Thyroid gland (tissue), 4 donors: ENCODE results near the gene TICAM2. TPM values are rescaled to one million over a fixed set of nuclear protein-coding genes. Genes with fewer than 3 reads are reported as not detected.

Experiments used
- DNase-seq, 2 donors: peaks; one replicate each; pipeline ENCODE4 v3.0.0-alpha.2; 2019
- H3K27ac ChIP-seq, 3 donors: fragments of 200-600 bp; sonication (generic); 1 replicate in 2 of 3; 2 replicates in 1 of 3; pipeline ENCODE4 v1.5.1; 2016 to 2019; ENCODE audit warnings: mild to moderate bottlenecking in 1 of 3, moderate library complexity in 1 of 3
- H3K27me3 ChIP-seq: fragments of 200-600 bp; sonication (generic); one replicate; pipeline ENCODE4 v1.5.1; 2019
- H3K36me3 ChIP-seq, 2 donors: fragments of 200-600 bp; sonication (generic); one replicate each; pipeline ENCODE4 v1.5.1; 2016 to 2019
- H3K4me1 ChIP-seq, 2 donors: fragments of 200-600 bp; sonication (generic); one replicate each; pipeline ENCODE4 v1.5.1; 2017 to 2019
- H3K4me3 ChIP-seq, 3 donors: fragments of 200-600 bp; sonication (generic); replicated peaks in 1 of 3; 1 replicate in 2 of 3; 2 replicates in 1 of 3; pipeline ENCODE4 v1.5.1; 2016; ENCODE audit warnings: mild to moderate bottlenecking in 1 of 3
- H3K9me3 ChIP-seq: fragments of 200-600 bp; sonication (generic); one replicate; pipeline ENCODE4 v1.5.1; 2017
- POLR2A ChIP-seq, 2 donors: fragments of 450-650 bp; IDR thresholded peaks; one replicate each; pipeline ENCODE4 v1.6.1; 2017; ENCODE audit warnings: antibody characterized with exemption in 2 of 2, mild to moderate bottlenecking in 2 of 2, moderate library complexity in 1 of 2
- WGBS, 2 donors: methylation state at CpG; one replicate each; pipeline ENCODE4 v1.1.5; 2017; 5-methylcytosine and 5-hydroxymethylcytosine counted together
- intact Hi-C: fragments of 100-400 bp; cut with DNase I; formaldehyde crosslinking; loops from one replicate; pipeline ENCODE4 v1.15.1; 2023
- total RNA-seq, 4 donors: library from RNA; depleted of rRNA; stranded (reverse); fragments of >200 nt; gene quantifications; one replicate each; pipeline ENCODE4 v1.2.3, GENCODE V29; 2016
- TF ChIP-seq, protein P1 (sequence below), 6 experiments: fragments of 200-600 bp in 3 of 6; fragments of 450-650 bp in 3 of 6; sonication (generic) in 3 of 6; IDR thresholded peaks; one replicate each; pipeline ENCODE4 v1.5.1; 2016 to 2019; ENCODE audit warnings: antibody characterized with exemption in 6 of 6, mild to moderate bottlenecking in 2 of 6, inconsistent platforms in 1 of 6, moderate library complexity in 1 of 6

The TICAM2 gene
- total RNA-seq, 4 donors from 2014 or later = 1.1 to 2.0 (median 1.5) TPM

DNA sequence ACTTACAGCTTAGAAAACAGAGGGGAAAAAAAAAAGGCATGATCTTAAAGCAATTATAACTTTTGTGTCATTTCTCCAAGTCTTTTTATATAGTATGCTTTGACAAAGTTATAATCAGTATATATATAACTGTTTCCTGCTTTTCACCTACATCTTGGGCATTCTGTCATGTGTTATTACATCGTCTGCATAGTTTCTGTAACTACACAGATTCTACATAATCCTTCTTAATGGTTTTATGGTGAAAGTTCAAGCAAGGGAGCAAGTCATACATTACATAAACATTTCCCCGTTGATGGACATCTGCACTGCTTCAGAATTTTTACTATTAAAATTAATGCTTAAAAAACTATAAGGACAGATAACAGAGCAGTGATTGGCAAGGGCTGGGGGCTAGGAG lies 69.8 kb downstream of the TICAM2 start:
- Histone ChIP-seq H3K4me1 (peaks cover 6 to 7% of the 10 kb centered on the region in 2 donors), H3K9me3 (no peaks in the 10 kb centered on the region), H3K27me3 (no peaks in the 10 kb centered on the region), H3K27ac (no peak overlapping the region), H3K4me3 (no peak overlapping the region), H3K36me3 (no peaks in the 10 kb centered on the region)
- TF ChIP-seq, protein P1, sequence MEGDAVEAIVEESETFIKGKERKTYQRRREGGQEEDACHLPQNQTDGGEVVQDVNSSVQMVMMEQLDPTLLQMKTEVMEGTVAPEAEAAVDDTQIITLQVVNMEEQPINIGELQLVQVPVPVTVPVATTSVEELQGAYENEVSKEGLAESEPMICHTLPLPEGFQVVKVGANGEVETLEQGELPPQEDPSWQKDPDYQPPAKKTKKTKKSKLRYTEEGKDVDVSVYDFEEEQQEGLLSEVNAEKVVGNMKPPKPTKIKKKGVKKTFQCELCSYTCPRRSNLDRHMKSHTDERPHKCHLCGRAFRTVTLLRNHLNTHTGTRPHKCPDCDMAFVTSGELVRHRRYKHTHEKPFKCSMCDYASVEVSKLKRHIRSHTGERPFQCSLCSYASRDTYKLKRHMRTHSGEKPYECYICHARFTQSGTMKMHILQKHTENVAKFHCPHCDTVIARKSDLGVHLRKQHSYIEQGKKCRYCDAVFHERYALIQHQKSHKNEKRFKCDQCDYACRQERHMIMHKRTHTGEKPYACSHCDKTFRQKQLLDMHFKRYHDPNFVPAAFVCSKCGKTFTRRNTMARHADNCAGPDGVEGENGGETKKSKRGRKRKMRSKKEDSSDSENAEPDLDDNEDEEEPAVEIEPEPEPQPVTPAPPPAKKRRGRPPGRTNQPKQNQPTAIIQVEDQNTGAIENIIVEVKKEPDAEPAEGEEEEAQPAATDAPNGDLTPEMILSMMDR (IDR thresholded peaks at IDR 0.05) = no peak
- TF ChIP-seq POLR2A (IDR thresholded peaks at IDR 0.05) = no peak
- no peak for DNase-seq
- intact Hi-C loops = no loop called here
- whole genome bisulfite sequencing, 2 donors = 75 to 82% methylated on average over 2 of the region's 2 CpGs

DNA sequence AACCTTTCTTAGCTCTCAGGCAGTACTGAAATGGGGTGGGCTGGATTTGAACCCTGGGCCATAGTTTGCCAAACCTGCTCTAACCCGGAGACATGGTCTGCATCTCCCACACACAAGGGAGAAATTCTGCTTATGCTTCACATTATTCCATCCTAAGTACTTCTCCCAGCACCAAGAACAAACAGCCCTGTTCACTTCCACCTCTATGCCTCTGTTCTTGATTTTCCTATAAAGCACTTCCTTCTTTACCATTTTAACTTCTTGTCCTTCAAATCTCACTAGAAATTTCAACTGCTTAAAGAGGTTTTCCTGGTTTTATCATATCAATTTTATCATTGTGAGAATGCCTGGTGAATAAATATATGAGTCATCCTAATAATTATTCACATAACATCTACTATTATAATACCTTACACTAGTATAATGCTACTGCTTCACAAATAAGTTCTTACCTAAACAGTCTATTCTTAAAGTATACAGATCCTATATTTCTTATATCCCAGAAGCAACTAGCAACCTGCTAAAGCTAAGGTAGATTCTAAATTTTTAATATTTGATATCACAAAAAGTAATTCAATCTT lies 70.4 kb downstream of the TICAM2 start:
- 91 to 96% methylated on average over 1 of the region's 1 CpG for WGBS, 2 donors

DNA sequence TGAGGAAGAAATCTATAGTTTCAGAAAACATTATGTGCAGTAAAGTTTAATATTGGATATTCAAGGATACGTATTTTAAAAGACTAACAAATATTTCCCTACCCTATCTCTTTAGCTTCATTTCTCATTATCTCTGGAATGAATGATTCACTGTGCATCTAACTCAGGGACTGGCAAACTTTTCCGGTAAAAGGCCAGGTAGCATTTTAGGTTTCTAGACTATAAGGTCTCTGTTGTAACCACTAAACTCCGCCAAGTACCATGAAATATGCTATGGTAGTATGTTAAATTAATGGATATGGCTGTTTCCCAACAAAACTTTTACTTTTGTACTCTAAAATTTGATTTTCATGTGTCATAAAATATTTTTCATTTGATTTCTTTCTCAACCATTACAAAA lies 70.9 kb downstream of the TICAM2 start:
- no peaks in the 10 kb centered on the region for H3K36me3 ChIP-seq
- no peak for DNase-seq
- no peak overlapping the region for H3K4me3 ChIP-seq
- H3K4me1 ChIP-seq = peaks cover 4% of the 10 kb centered on the region in 2 donors
- no peaks in the 10 kb centered on the region for H3K9me3 ChIP-seq
- no peak overlapping the region for H3K27ac ChIP-seq
- intact Hi-C loops = no loop called here
- no peaks in the 10 kb centered on the region for H3K27me3 ChIP-seq
- no peak for TF ChIP-seq POLR2A (IDR thresholded peaks at IDR 0.05)
- TF ChIP-seq, protein P1 (IDR thresholded peaks at IDR 0.05) = no peak
- WGBS, 2 donors = 96 to 99% methylated on average over 3 of the region's 3 CpGs

More for the DNA sequence above, 70.4 kb downstream of the TICAM2 start:
- no peak for DNase-seq
- TF ChIP-seq, protein P1 (IDR thresholded peaks at IDR 0.05) = no peak
- no peak for TF ChIP-seq POLR2A (IDR thresholded peaks at IDR 0.05)
- Histone ChIP-seq H3K36me3 (no peaks in the 10 kb centered on the region), H3K9me3 (no peaks in the 10 kb centered on the region), H3K27ac (no peak overlapping the region), H3K4me3 (no peak overlapping the region), H3K27me3 (no peaks in the 10 kb centered on the region), H3K4me1 (peaks cover 4% of the 10 kb centered on the region in 2 donors)
- intact Hi-C loops = no loop called here

DNA sequence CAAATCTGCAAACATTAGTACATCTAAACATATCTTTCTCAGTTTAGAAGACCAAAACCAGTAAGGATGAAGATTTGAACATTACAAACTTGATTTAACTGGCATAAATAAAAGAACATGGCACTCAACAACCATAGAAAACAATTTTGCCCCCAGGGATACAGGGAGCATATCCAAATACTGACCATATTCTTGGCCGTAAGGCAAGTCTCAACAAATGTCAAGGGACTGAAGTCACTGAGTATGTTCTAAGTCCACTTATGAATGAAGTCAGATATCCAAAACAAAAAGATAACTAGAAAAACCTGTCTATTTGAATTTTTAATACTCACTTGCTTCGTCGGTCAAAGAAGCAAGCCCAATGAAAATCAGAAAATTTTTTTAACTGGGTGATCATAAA lies 71.9 kb downstream of the TICAM2 start:
- H3K4me1 ChIP-seq = peaks cover 4% of the 10 kb centered on the region in 2 donors
- no peak overlapping the region for H3K4me3 ChIP-seq
- no peaks in the 10 kb centered on the region for H3K36me3 ChIP-seq
- no peaks in the 10 kb centered on the region for H3K27me3 ChIP-seq
- intact Hi-C loops = no loop called here
- no peak for DNase-seq
- H3K9me3 ChIP-seq = no peaks in the 10 kb centered on the region
- no peak overlapping the region for H3K27ac ChIP-seq
- TF ChIP-seq POLR2A (IDR thresholded peaks at IDR 0.05) = no peak
- TF ChIP-seq, protein P1 (IDR thresholded peaks at IDR 0.05) = no peak
- 32 to 36% methylated on average over 3 of the region's 3 CpGs for WGBS, 2 donors

Other genes starting within 250 kb of the TICAM2 start
- 10 to 100 TPM; 10.5 to 19.2 (median 14.2) TPM for gene FEM1C, start 57.7 kb downstream of the TICAM2 start, total RNA-seq
- gene TMED7, start 23.6 kb upstream of the TICAM2 start, total RNA-seq = 100 to 1,000 TPM; 137 to 198 (median 168) TPM
- 10 to 100 TPM in 3 of 4 donors, 1 to 10 TPM in 1; 4.0 to 40.4 (median 24.0) TPM for gene CDO1, start 214.2 kb upstream of the TICAM2 start, total RNA-seq
- gene ATG12, start 239.1 kb upstream of the TICAM2 start, total RNA-seq = 10 to 100 TPM; 42.0 to 98.7 (median 68.1) TPM
- gene AP3S1, start 239.5 kb upstream of the TICAM2 start, total RNA-seq = 100 to 1,000 TPM in 3 of 4 donors, 10 to 100 TPM in 1; 59.2 to 207 (median 149) TPM